Esophagus squamous epithelium (tissue), 5 donors: Measurements from ENCODE around the gene PPP1R37. TPM values are rescaled to one million over a fixed set of nuclear protein-coding genes. Genes with fewer than 3 reads are reported as not detected.
A peak's percentile ranks its signal among the peaks of the same experiment; 100 is the strongest.

Source experiments
- DNase-seq: peaks from one replicate; lab custom pipeline; 2025; lab: John Stamatoyannopoulos, UW
- H3K27ac ChIP-seq, 4 donors: fragments of 200-600 bp; sonication (generic); one replicate each; pipeline ENCODE4 v1.5.1; 2016 to 2019; ENCODE audit warnings: mild to moderate bottlenecking in 1 of 4
- H3K27me3 ChIP-seq, 4 donors: fragments of 200-600 bp; sonication (generic); 1 replicate in 3 of 4; 2 replicates in 1 of 4; pipeline versions ENCODE4 v1.5.1 to v1.6.0; 2017 to 2021; ENCODE audit warnings: antibody characterized with exemption in 1 of 4
- H3K36me3 ChIP-seq, 3 donors: fragments of 200-600 bp; sonication (generic); one replicate each; pipeline ENCODE4 v1.5.1; 2016 to 2019
- H3K4me1 ChIP-seq, 3 donors: fragments of 200-600 bp; sonication (generic); one replicate each; pipeline ENCODE4 v1.5.1; 2017 to 2019
- H3K4me3 ChIP-seq, 4 donors: fragments of 200-600 bp; sonication (generic); 1 replicate in 3 of 4; 2 replicates in 1 of 4; pipeline ENCODE4 v1.5.1; 2016 to 2019; ENCODE audit warnings: mild to moderate bottlenecking in 2 of 4, moderate library complexity in 1 of 4
- H3K9me3 ChIP-seq, 3 donors: fragments of 200-600 bp; sonication (generic); one replicate each; pipeline ENCODE4 v1.5.1; 2016 to 2019
- CTCF ChIP-seq, 6 experiments: fragments of 450-650 bp in 4 of 6; fragments of 200-600 bp in 2 of 6; sonication (generic) in 2 of 6; IDR thresholded peaks; one replicate each; pipeline ENCODE4 v1.5.1; 2016 to 2019; ENCODE audit warnings: antibody characterized with exemption in 6 of 6, mild to moderate bottlenecking in 4 of 6, moderate library complexity in 4 of 6
- POLR2A ChIP-seq, 4 donors: fragments of 450-650 bp; IDR thresholded peaks; one replicate each; pipeline ENCODE4 v1.6.1; 2017; ENCODE audit warnings: antibody characterized with exemption in 4 of 4, mild to moderate bottlenecking in 4 of 4, moderate library complexity in 3 of 4
- WGBS, 2 donors: methylation state at CpG; one replicate each; pipeline ENCODE4 v1.1.5; 2018; 5-methylcytosine and 5-hydroxymethylcytosine counted together
- intact Hi-C: fragments of 100-400 bp; cut with DNase I; formaldehyde crosslinking; loops from one replicate; pipeline ENCODE4 v1.15.0; 2022
- total RNA-seq, 4 donors: library from RNA; depleted of rRNA; stranded (reverse); fragments of >200 nt; gene quantifications; one replicate each; pipeline ENCODE4 v1.1.0, GENCODE V29; 2016
- donor health status: DM: yes; HTN: yes; CAD: no.

Gene PPP1R37
- total RNA-seq, 4 donors from 2014 or later = 25.1 to 35.5 (median 30.8) TPM

GRCh38 chr19:45156011-45156630 lies 63.1 kb downstream of the PPP1R37 start:
- TF ChIP-seq POLR2A (IDR thresholded peaks at IDR 0.05) = no peak
- TF ChIP-seq CTCF (IDR thresholded peaks at IDR 0.05) = no peak
- DNase-seq = no peak
- Histone ChIP-seq H3K27me3 (peaks cover 0 to 71% (median 3%) of the 10 kb centered on the region in 4 donors), H3K4me1 (peaks cover 46 to 83% (median 47%) of the 10 kb centered on the region in 3 donors), H3K9me3 (no peaks in the 10 kb centered on the region), H3K36me3 (no peaks in the 10 kb centered on the region), H3K27ac (peak overlapping the region; percentile 3 to 72 (median 62)), H3K4me3 (no peak overlapping the region)
- WGBS, 2 donors = 93% methylated on average over 3 of the region's 11 CpGs; no CpG with 5 or more reads in 1 of the 2 donors
- intact Hi-C loops = no loop called here

GRCh38 chr19:45156751-45157150 lies 63.8 kb downstream of the PPP1R37 start:
- 31 to 57% methylated on average over 9 of the region's 11 CpGs for WGBS, 2 donors
- intact Hi-C loops = no loop called here
- Histone ChIP-seq H3K9me3 (no peaks in the 10 kb centered on the region), H3K36me3 (no peaks in the 10 kb centered on the region), H3K27me3 (peaks cover 0 to 71% (median under 1%) of the 10 kb centered on the region in 4 donors), H3K27ac (peak overlapping the region; percentile 3 to 72 (median 62)), H3K4me3 (peak overlapping the region in 1 of 4 donors; percentile 31), H3K4me1 (peaks cover 46 to 83% (median 49%) of the 10 kb centered on the region in 3 donors)
- TF ChIP-seq POLR2A (IDR thresholded peaks at IDR 0.05) (no peak), CTCF (IDR thresholded peaks at IDR 0.05) (no peak)
- DNase-seq = no peak

- H3K27ac ChIP-seq = no peak overlapping the region
- H3K36me3 ChIP-seq = no peaks in the 10 kb centered on the region
- peaks cover 49 to 83% (median 49%) of the 10 kb centered on the region in 3 donors for H3K4me1 ChIP-seq
- WGBS, 2 donors = 77 to 81% methylated on average over 12 to 14 of the region's 27 CpGs
- no peaks in the 10 kb centered on the region for H3K9me3 ChIP-seq
- H3K27me3 ChIP-seq = peaks cover 0 to 63% (median 0%) of the 10 kb centered on the region in 4 donors
- no peak for DNase-seq
- H3K4me3 ChIP-seq = no peak overlapping the region
- intact Hi-C loops = no loop called here
- TF ChIP-seq CTCF (IDR thresholded peaks at IDR 0.05) (no peak), POLR2A (IDR thresholded peaks at IDR 0.05) (no peak)
Measured at GRCh38 chr19:45158503-45159209, 65.7 kb downstream of the PPP1R37 start.

DNA sequence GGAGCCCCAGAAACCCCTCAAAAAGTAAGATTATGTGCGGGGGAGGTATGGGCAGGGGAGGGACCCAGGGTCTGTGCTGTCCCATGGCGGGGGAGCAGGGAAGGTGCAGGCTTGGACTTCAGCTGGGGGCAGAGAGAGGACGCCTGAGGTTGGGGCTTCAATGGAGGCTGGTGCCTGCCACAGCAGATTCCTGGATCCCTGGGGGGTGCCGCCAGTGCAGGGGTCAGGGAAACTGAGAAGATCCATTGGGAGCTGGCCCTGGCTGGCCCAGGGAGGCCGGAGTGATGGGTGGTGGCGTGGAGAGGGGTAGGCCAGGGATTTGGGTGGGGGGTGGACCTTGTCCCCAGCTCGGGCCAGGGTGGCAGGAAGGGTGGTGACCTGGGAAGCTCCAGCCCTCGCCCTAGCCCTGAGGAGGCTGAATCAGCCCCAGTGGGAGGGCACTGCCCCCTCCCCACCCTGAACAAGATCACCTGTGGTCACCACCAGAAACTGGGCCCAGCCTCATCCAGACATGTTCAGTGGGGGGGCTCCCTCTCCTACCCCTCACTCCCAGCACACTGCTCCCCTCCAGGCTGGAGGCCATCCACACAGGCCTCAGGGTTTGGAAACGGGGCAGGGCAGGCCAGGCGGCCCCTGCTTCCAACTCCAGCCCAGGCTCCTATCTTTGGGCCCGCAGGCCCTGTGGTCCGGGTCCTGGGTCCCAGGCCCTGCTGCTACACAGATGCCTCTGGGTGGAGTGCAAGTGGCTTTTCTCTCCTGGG lies 66.4 kb downstream of the PPP1R37 start:
- Histone ChIP-seq H3K4me1 (peaks cover 49 to 83% (median 50%) of the 10 kb centered on the region in 3 donors), H3K27me3 (peaks cover 0 to 58% (median 0%) of the 10 kb centered on the region in 4 donors)
- DNase-seq = no peak

More for the DNA sequence above, 66.4 kb downstream of the PPP1R37 start:
- H3K27ac ChIP-seq = no peak overlapping the region
- no peaks in the 10 kb centered on the region for H3K36me3 ChIP-seq
- H3K4me3 ChIP-seq = no peak overlapping the region
- intact Hi-C loops = no loop called here
- WGBS, 2 donors = 87 to 88% methylated on average over 5 to 9 of the region's 12 CpGs
- no peak for TF ChIP-seq POLR2A (IDR thresholded peaks at IDR 0.05)
- no peak for TF ChIP-seq CTCF (IDR thresholded peaks at IDR 0.05)
- H3K9me3 ChIP-seq = no peaks in the 10 kb centered on the region
